Nephron (organoid): ENCODE measurements around the gene CSGALNACT2.

Experiments
- H3K27ac Mint-ChIP-seq, 3 experiments: 2 replicates each; pipeline ENCODE4 v1.8.0; 2020; ENCODE audit warnings: mixed read lengths in 3 of 3, mild to moderate bottlenecking in 2 of 3, moderate library complexity in 1 of 3
- H3K27me3 Mint-ChIP-seq: 2 replicates; pipeline ENCODE4 v1.8.0; 2021; ENCODE audit warnings: low read depth, mild to moderate bottlenecking, moderate library complexity, mixed read lengths
- H3K36me3 Mint-ChIP-seq: 2 replicates; pipeline ENCODE4 v1.8.0; 2020; ENCODE audit warnings: low read depth, mixed read lengths
- H3K4me1 Mint-ChIP-seq: 2 replicates; pipeline ENCODE4 v1.8.0; 2020; ENCODE audit warnings: mixed read lengths
- H3K4me3 Mint-ChIP-seq, 3 experiments: 2 replicates each; pipeline ENCODE4 v1.8.0; 2020; ENCODE audit warnings: mild to moderate bottlenecking in 3 of 3, mixed read lengths in 3 of 3, moderate library complexity in 2 of 3
- H3K9me3 Mint-ChIP-seq: 2 replicates; pipeline ENCODE4 v1.8.0; 2020; ENCODE audit warnings: mixed read lengths
- TF ChIP-seq, protein P1 (sequence below), 3 experiments: fragments of 200-600 bp; sonication (generic); IDR thresholded peaks; one replicate each; pipeline ENCODE4 v1.5.0; 2021; ENCODE audit warnings: antibody characterized with exemption in 3 of 3; ENCODE audit not compliant: unreplicated experiment in 3 of 3

CSGALNACT2 gene

DNA sequence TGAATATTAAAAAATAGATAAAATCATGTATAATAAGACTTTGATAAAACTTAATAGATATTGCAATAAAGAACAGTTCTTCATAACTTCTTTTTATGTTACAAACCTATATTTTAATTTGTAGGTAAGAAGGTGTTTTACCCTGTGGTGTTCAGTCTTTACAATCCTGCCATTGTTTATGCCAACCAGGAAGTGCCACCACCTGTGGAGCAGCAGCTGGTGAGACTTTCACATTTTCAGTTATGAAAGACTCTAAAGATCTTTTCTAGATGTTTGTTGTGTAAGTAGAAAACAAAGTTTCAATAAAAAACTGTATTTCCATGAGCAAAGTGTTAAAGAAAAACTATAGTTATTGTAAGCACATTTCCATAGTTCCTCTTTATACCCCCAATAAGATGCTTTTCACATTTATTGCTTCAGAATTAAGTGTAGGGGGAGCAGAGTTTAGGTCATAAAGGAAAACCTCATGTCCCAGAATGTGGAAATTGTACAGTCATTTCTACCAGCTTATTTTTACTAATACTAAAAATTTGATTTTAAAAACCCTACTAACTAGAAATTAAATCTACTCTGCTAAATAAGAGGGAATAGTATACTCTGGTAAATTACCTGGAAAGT, 28.7 kb downstream of the CSGALNACT2 start:
- H3K27me3 Mint-ChIP-seq: no peaks in the 10 kb centered on the region
- no peaks in the 10 kb centered on the region for H3K9me3 Mint-ChIP-seq
- TF ChIP-seq, protein P1, sequence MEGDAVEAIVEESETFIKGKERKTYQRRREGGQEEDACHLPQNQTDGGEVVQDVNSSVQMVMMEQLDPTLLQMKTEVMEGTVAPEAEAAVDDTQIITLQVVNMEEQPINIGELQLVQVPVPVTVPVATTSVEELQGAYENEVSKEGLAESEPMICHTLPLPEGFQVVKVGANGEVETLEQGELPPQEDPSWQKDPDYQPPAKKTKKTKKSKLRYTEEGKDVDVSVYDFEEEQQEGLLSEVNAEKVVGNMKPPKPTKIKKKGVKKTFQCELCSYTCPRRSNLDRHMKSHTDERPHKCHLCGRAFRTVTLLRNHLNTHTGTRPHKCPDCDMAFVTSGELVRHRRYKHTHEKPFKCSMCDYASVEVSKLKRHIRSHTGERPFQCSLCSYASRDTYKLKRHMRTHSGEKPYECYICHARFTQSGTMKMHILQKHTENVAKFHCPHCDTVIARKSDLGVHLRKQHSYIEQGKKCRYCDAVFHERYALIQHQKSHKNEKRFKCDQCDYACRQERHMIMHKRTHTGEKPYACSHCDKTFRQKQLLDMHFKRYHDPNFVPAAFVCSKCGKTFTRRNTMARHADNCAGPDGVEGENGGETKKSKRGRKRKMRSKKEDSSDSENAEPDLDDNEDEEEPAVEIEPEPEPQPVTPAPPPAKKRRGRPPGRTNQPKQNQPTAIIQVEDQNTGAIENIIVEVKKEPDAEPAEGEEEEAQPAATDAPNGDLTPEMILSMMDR (IDR thresholded peaks at IDR 0.05; ENCODE audit: unreplicated experiment in 3 of 3): no peak
- peaks cover 25% of the 10 kb centered on the region for H3K36me3 Mint-ChIP-seq
- no peak overlapping the region for H3K4me3 Mint-ChIP-seq
- peaks cover 6% of the 10 kb centered on the region for H3K4me1 Mint-ChIP-seq
- no peak overlapping the region for H3K27ac Mint-ChIP-seq

DNA sequence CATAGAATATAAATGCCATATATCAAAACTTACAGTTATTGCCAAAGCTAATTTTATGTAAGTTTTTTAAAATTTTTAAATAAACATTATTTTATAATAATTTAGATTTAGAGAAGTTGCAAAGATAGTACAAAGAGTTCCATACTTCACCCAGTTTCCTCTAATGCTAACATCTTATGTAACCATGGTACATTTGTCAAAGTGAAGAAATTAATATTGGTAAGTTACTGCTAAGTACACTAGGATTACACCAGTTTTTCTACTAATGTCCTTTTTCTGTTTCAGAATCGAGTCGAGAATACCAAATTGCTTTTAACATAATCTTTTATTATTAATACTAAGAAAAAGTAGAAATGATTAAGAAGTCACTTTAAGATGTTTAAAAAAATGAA, 29.2 kb downstream of the CSGALNACT2 start:
- no peak overlapping the region for H3K4me3 Mint-ChIP-seq
- no peaks in the 10 kb centered on the region for H3K9me3 Mint-ChIP-seq
- TF ChIP-seq, protein P1 (IDR thresholded peaks at IDR 0.05; ENCODE audit: unreplicated experiment in 3 of 3): no peak
- peaks cover 6% of the 10 kb centered on the region for H3K4me1 Mint-ChIP-seq
- H3K36me3 Mint-ChIP-seq: peaks cover 25% of the 10 kb centered on the region
- no peaks in the 10 kb centered on the region for H3K27me3 Mint-ChIP-seq
- no peak overlapping the region for H3K27ac Mint-ChIP-seq

DNA sequence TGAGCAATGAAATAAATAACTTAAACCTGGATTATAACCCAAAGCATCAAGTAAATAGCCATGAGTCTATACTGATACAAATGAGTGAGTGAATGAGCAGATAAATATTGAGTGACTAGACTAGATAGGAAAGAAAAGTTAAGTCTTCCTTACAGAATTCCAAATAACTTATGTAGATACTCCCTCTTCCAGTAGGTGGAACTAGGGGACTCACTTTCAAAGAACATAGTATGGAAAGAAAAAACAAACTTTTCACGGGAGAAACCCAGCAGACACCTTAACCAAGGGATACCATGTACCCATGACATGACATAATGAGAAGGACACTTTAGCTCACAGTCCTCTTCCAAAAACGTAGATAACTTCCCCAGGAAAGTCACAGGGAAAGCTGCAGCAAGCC, 32.2 kb downstream of the CSGALNACT2 start:
- Mint-ChIP-seq H3K27me3 (no peaks in the 10 kb centered on the region), H3K27ac (no peak overlapping the region), H3K36me3 (peaks cover 24% of the 10 kb centered on the region), H3K4me3 (no peak overlapping the region), H3K4me1 (no peaks in the 10 kb centered on the region), H3K9me3 (no peaks in the 10 kb centered on the region)
- TF ChIP-seq, protein P1 (IDR thresholded peaks at IDR 0.05; ENCODE audit: unreplicated experiment in 3 of 3): peak in 2 of 3 experiments; percentile 9 to 24

DNA sequence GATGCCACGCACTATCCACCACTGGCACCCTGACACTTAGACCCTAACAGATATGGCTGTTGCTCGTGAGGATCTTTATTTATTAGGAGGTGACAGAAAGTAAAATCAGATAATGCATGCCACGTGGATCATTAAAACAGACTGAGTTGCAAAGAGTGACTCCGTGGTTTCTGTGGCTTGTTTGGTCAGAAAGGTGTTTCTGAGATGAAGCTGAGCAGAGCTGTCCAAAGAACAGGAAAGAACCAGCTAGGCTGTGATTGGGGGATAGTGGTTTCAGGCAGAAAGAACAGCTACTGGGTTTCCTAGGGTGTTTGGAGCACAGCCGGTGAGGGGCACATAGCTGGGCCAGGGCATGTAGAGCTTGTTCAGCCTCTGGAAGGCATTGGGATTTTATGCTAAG, 34.4 kb downstream of the CSGALNACT2 start:
- Mint-ChIP-seq H3K4me1 (no peaks in the 10 kb centered on the region), H3K27me3 (no peaks in the 10 kb centered on the region), H3K27ac (no peak overlapping the region), H3K4me3 (no peak overlapping the region), H3K9me3 (no peaks in the 10 kb centered on the region), H3K36me3 (peaks cover 41% of the 10 kb centered on the region)
- TF ChIP-seq, protein P1 (IDR thresholded peaks at IDR 0.05; ENCODE audit: unreplicated experiment in 3 of 3): no peak

DNA sequence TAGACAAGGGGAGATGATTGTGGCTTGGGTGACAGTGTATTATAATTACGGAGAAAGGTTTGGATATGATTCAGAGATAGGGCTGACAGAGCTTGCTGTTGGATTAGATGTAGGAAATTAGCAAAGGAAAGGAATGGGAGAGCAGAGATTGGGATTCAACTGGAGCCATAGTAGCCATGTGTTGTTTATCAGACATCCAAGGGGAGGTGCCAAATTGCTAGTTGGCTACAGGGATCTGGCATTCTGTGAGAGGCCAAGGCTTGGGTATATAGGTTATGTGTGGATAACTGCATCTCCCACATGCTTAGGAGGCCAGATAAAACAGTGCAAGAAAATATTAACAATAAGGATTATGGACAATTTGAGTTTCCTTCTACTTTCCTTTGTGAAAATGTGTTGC, 34.9 kb downstream of the CSGALNACT2 start:
- no peak overlapping the region for H3K4me3 Mint-ChIP-seq
- TF ChIP-seq, protein P1 (IDR thresholded peaks at IDR 0.05; ENCODE audit: unreplicated experiment in 3 of 3): no peak
- peaks cover 3% of the 10 kb centered on the region for H3K9me3 Mint-ChIP-seq
- H3K36me3 Mint-ChIP-seq: peaks cover 46% of the 10 kb centered on the region
- H3K27ac Mint-ChIP-seq: no peak overlapping the region
- no peaks in the 10 kb centered on the region for H3K4me1 Mint-ChIP-seq
- H3K27me3 Mint-ChIP-seq: no peaks in the 10 kb centered on the region

DNA sequence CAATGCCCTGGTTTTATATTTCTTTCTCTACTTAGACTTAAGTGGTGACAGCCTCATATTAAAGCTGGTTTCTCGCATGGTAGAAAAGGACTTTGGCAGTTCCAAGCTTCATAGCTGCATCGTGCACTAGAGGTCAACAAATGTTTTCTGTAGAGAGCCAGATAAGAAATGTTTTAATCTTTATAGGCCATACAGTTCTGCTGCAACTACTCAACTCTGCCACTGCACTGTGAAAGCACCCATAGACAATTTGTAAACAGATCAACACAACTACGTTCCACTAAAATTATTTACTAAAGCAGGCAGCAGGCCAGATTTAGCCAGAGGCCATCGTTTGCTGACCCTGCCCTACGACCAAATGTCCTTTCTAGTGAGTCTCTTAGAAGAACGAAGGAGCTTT, 36.7 kb downstream of the CSGALNACT2 start:
- Mint-ChIP-seq H3K27me3 (no peaks in the 10 kb centered on the region), H3K4me1 (no peaks in the 10 kb centered on the region), H3K9me3 (peaks cover 15% of the 10 kb centered on the region), H3K27ac (no peak overlapping the region), H3K4me3 (no peak overlapping the region), H3K36me3 (peaks cover 57% of the 10 kb centered on the region)
- TF ChIP-seq, protein P1 (IDR thresholded peaks at IDR 0.05; ENCODE audit: unreplicated experiment in 3 of 3): no peak
